IMR-90 (cell line): Measurements from ENCODE around the gene CRYGS. TPM values are rescaled to one million over a fixed set of nuclear protein-coding genes. Genes with fewer than 3 reads are reported as not detected.

ENCODE experiments used
- polyA plus RNA-seq, 3 experiments: library from polyadenylated mRNA; depleted of rRNA; stranded (reverse); fragments of >200 nt; gene quantifications; 2 replicates each; pipeline ENCODE4 v1.2.3, GENCODE V29; 2012; ENCODE audit warnings: low replicate concordance in 1 of 3
- total RNA-seq: library from RNA; depleted of rRNA; stranded (reverse); fragments of >200 nt; gene quantifications from 2 replicates; pipeline ENCODE4 v1.2.3, GENCODE V29; 2012; rRNA removed

The CRYGS gene
- total and polyA plus RNA-seq, 2 of the 4 experiments (the other 2 are of a cell fraction): 0.36 to 2.1 TPM

Other genes with a start within 250 kb of the CRYGS start
- gene DGKG, start 182.1 kb downstream of the CRYGS start, total RNA-seq: 2.5 and 4.1 TPM in 2 replicates
- 1.2 and 1.8 TPM in 2 replicates for gene DGKG, start 182.1 kb downstream of the CRYGS start, polyA plus RNA-seq (2012; rRNA removed)
- 17.8 and 19.7 TPM in 2 replicates for gene TBCCD1, start 23.0 kb upstream of the CRYGS start, total RNA-seq
- 6.5 and 7.9 TPM in 2 replicates for gene TBCCD1, start 23.0 kb upstream of the CRYGS start, polyA plus RNA-seq (2012; rRNA removed)
- gene DNAJB11, start 26.3 kb upstream of the CRYGS start, total RNA-seq: 27.4 and 62.8 TPM in 2 replicates
- gene DNAJB11, start 26.3 kb upstream of the CRYGS start, polyA plus RNA-seq (2012; rRNA removed): 42.4 and 48.6 TPM in 2 replicates
- not detected in 2 replicates for gene AHSG, start 68.7 kb upstream of the CRYGS start, total RNA-seq
- not detected in 2 replicates for gene AHSG, start 68.7 kb upstream of the CRYGS start, polyA plus RNA-seq (2012; rRNA removed)
- gene FETUB, start 96.0 kb upstream of the CRYGS start, total RNA-seq: not detected in 2 replicates
- not detected in 2 replicates for gene FETUB, start 96.0 kb upstream of the CRYGS start, polyA plus RNA-seq (2012; rRNA removed)
- not detected in 2 replicates for gene HRG, start 121.6 kb upstream of the CRYGS start, total RNA-seq
- not detected in 2 replicates for gene HRG, start 121.6 kb upstream of the CRYGS start, polyA plus RNA-seq (2012; rRNA removed)
- not detected in 2 replicates for gene KNG1, start 173.0 kb upstream of the CRYGS start, total RNA-seq
- not detected in 2 replicates for gene KNG1, start 173.0 kb upstream of the CRYGS start, polyA plus RNA-seq (2012; rRNA removed)
- 310 and 449 TPM in 2 replicates for gene EIF4A2, start 239.2 kb upstream of the CRYGS start, total RNA-seq
- 259 and 320 TPM in 2 replicates for gene EIF4A2, start 239.2 kb upstream of the CRYGS start, polyA plus RNA-seq (2012; rRNA removed)